NK-92 (cell line): ENCODE results near the gene FRG2.
"Not testable (repeated sequence)": the region's sequence is repeated elsewhere in the genome, so short reads cannot be mapped to it uniquely, and the experiment has no call there.

Source experiments
- DNase-seq: peaks from one replicate; lab custom pipeline; 2025; ENCODE audit not compliant: unreplicated experiment; lab: John Stamatoyannopoulos, UW

The FRG2 gene

GRCh38 chr4:190027156-190027555 lies at the start of gene FRG2:
TSS of gene FRG2 (minus strand) at chr4:190027256. CDS start at chr4:190027204, 52 bp downstream.
- not testable (repeated sequence) for DNase-seq

GRCh38 chr4:190068351-190068750 lies 41.3 kb upstream of the FRG2 start:
- not testable (repeated sequence) for DNase-seq

GRCh38 chr4:190064805-190065204 lies 37.7 kb upstream of the FRG2 start:
- not testable (repeated sequence) for DNase-seq

- not testable (repeated sequence) for DNase-seq
Measured at GRCh38 chr4:190064342-190064741, 37.3 kb upstream of the FRG2 start, which contains the start of gene DBET. TSS of gene DBET (plus strand) at chr4:190064502.

- not testable (repeated sequence) for DNase-seq
Measured at GRCh38 chr4:190058997-190059396, 31.9 kb upstream of the FRG2 start.

- not testable (repeated sequence) for DNase-seq
Measured at GRCh38 chr4:190049378-190050239, 22.6 kb upstream of the FRG2 start.

- not testable (repeated sequence) for DNase-seq
Measured at GRCh38 chr4:190047627-190048026, 20.6 kb upstream of the FRG2 start.

GRCh38 chr4:190040873-190041272 lies 13.8 kb upstream of the FRG2 start:
- DNase-seq, result not testable (repeated sequence)

- not testable (repeated sequence) for DNase-seq
Measured at GRCh38 chr4:190037704-190038388, 10.8 kb upstream of the FRG2 start.

GRCh38 chr4:190031264-190031663 lies 4.2 kb upstream of the FRG2 start:
- not testable (repeated sequence) for DNase-seq

GRCh38 chr4:190022614-190023281 lies 4.3 kb downstream of the FRG2 start:
- DNase-seq, result not testable (repeated sequence)

GRCh38 chr4:190021973-190022372 lies 5.1 kb downstream of the FRG2 start:
- DNase-seq, result not testable (repeated sequence)

GRCh38 chr4:190020790-190021717 lies 6.0 kb downstream of the FRG2 start:
- DNase-seq, result no peak

- DNase-seq, result not testable (repeated sequence)
Measured at GRCh38 chr4:190019859-190020463, 7.1 kb downstream of the FRG2 start.

- no peak for DNase-seq
Measured at GRCh38 chr4:190019023-190019858, 7.8 kb downstream of the FRG2 start.

GRCh38 chr4:190018201-190018920 lies 8.7 kb downstream of the FRG2 start:
- DNase-seq, result no peak

- no peak for DNase-seq
Measured at GRCh38 chr4:190017357-190018200, 9.5 kb downstream of the FRG2 start.
